HG02623 (cell line): ENCODE results near the gene TSHZ2.
A peak's percentile ranks its signal among the peaks of the same experiment; 100 is the strongest.

Experiments
- ATAC-seq: cut with Tn5 transposase; IDR thresholded peaks from one replicate; pipeline ENCODE4 v1.9.1; 2021; ENCODE audit warnings: moderate library complexity; ENCODE audit not compliant: unreplicated experiment

Gene TSHZ2

DNA sequence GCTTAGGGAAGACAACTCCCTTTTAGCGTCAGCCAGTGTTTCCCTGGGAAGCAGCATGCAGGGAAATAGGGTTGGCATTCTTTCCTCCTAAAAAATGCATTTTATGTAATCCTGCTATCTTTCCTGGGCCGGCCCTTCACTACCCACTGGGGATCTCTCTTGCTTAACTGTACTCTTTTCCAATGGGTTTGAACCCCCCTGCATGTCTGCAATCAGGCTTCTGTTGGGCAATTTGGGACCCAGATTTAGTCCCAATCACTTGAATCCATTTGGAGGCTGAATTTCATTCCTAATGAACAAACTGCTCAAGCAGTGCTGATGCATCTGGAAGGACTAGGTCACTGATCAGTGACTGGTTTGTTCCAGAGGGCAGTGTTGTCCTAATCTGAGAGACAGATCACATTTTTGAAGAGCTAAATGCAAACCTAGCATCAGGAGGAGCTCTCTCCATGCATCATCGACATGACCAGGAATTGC lies 152.0 kb downstream of the TSHZ2 start:
- no peak for ATAC-seq

DNA sequence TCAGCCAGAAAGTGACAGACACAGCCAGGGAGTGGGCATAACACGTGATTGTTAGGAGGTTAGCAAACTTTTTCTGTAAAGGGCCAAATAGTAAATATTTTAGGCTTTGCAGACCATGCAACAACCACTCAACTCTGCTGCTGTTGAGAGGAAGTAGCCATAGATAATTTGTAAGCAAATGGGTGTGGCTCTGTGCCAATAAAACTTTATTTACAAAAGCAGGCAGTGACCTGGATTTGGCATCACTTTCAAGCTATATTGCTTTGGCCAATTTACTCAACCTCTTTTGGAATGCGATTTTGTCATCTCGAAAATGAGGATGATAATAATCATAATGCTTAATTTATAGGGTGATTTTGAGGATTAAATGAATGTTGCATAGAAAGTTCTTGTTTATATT lies 152.6 kb downstream of the TSHZ2 start:
- ATAC-seq, result no peak

DNA sequence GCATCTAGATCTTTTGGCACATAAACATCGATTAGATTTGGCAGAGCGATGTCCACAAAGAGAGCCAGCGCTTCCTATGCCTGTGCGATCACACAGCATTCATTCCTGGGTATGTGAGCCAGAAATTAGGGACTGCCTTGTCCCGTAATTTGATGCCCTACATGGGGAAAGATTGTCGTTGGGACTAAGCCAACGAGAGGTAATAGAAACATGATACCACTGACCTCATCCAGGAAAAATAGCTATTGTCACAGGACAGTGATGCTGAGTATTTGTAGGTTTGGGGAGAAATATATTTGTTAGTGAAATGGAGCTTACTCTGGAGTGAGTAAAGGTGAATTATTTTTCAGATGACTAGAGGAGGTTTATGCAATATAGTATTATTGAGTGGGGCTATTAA lies 154.0 kb downstream of the TSHZ2 start:
- no peak for ATAC-seq

DNA sequence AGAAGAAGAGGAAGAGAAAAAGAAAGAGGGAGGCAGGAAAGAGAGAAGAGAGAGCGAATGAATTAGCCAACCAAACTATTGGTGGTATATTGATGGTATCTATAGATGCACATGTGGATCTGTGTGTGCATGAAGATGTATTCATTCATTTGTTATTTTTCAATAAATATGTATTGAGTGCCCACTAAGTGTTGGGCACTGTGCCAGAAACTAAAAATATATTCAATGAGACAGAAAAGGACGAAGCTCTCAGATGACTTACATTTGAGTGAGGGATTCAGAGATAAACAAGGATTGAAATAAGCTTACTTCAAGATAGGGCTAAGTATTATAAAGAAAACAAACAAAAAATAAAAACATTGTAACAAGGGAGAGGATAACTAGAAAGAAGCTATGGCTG lies 154.9 kb downstream of the TSHZ2 start:
- ATAC-seq, result no peak

DNA sequence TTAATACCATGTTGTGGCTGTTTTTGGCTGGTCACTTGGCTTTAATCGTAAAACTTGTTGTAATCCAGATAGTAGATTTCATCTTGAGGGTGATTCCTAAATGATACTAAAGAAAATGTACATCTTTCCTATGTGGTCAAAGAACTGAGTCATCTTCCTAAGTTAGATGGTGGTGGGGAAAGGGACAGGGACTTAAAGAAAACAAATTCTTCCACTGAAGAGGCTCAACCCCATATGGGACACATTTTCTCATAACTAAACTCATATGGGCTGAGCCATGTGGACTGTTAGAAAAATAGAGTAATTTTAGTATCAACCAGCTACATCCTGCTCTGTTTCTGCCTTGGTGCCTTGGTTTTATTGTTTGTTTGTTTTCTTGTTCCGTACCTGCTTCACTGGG lies 155.8 kb downstream of the TSHZ2 start:
- ATAC-seq, result no peak

DNA sequence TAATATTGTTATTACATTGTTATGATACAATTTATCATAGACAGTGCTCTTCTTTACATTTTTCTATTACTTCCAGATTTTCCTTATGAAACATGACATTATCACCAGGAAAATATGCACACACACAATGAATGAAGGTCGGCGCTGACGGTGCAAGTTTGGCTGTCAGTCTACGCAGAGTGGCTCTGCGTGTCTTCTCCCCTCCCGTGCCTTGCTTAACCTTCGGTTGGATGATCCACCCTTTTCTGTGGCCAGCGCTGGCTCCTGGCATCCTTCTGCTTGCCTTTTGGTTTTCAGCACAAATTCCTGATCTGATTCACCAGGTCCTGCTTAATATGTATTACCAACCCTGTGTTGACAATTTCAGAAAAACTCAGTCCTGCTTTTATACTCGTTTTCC lies 157.4 kb downstream of the TSHZ2 start:
- ATAC-seq, result no peak

DNA sequence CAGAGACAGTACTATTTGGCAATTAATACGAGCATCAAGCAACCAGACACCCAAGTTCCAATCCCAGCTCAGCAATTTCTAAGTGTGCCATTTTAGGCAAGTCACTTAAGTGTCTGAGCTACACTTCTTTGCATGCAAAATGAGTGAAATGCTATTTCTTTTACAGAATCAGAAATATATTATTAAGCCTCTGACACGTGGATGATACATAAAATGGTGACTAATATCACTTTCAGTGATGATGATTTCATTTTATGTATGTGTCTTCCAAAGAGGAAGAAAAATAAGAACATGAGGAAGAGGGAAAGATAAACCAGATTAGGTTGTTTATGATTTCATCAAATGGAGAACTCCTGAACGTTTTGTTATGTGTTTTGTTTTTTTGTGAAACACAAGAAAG lies 158.6 kb downstream of the TSHZ2 start:
- ATAC-seq, result no peak

DNA sequence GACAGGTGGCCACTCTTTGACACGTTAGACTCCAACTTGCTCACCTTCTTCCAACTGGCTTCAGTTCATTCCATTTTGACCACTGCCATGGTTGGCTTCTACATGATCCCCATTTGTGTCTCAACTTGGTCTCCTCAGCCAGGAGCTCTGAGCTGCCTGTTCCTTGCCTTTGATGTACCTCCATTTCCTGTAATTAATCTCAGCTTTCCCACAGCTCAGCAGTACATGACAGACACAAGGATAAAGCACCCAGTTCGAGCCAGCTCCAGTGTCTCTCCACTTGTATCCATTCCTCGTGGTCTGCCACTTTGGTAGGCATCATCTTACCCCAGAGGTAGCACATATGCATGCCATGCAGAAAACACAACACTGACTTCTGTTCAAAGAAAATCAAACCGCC lies 161.0 kb downstream of the TSHZ2 start:
- ATAC-seq, result no peak

DNA sequence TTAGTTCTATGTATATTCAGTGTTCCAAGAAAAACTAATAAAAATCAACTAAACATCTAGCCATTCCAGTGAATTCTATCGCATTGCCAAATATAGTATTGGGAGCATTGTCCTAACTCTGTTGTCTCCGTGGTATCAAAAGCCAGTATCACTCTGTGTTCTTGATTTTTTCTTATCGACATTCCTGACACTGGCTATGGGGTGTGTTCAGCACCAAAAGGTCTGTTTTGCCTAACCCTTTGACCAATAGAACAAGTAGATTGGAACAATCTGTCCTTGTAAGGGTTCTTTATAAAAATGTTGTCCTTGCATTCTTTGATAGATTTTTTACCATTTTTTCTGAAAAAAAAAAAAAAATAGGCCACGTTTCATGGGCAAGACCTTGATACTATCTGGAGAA lies 161.5 kb downstream of the TSHZ2 start:
- ATAC-seq, result no peak

DNA sequence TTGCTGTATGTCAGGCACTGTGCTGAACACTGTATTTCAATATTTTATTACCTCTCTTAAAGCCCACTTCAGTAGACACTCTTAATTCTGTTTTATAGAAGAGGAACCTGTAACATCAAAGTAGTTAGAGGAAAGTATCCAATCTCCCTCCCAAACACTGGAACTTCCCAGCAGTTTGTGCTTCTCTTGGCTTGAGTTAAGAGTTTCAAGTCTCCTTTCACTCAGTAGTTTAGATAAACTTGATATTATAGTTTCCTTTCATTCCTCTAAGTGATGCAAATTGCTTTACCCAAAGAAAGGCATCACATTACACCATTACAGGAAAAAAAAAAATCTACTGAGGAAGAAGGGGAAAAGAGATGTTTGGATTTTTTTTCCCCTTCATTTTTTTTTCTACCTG lies 164.3 kb downstream of the TSHZ2 start:
- no peak for ATAC-seq

DNA sequence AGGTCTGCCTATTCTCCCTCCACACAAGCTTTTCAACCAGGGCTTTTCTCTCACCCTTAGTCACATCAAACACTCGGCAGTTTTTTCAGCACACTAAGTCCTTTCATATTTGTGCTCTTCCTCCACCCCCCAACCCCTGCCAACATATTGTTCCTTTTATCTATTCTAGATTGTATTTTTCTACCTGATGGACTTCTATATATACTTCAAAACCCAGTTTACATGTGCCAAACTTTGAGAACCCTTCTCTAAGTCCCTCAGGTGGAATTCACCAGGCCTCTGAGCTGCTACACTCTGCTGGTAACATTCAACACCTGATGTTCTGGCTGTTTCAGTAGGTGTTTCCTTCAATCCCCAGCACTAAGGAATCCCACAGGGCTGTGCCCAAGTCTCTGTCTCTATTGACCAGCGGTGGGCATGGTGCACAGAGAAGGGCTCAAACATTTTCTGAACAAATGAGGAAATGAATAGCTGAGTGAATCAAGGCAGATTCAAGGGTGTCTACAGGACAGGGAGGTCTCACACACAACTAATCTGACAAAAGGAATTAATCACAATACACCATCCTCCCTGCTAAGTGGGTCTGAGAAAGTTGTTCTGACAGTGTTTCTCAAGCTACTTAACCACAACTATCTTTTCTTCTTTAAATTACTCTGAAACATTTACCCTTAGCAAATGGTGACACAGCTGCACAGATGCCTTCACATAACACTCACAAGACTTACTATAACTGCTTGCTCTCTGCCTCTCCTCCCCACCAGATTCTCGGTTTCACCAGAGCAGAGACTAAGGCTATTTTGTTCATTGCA lies 166.5 kb downstream of the TSHZ2 start:
- ATAC-seq, result peak; percentile 98

DNA sequence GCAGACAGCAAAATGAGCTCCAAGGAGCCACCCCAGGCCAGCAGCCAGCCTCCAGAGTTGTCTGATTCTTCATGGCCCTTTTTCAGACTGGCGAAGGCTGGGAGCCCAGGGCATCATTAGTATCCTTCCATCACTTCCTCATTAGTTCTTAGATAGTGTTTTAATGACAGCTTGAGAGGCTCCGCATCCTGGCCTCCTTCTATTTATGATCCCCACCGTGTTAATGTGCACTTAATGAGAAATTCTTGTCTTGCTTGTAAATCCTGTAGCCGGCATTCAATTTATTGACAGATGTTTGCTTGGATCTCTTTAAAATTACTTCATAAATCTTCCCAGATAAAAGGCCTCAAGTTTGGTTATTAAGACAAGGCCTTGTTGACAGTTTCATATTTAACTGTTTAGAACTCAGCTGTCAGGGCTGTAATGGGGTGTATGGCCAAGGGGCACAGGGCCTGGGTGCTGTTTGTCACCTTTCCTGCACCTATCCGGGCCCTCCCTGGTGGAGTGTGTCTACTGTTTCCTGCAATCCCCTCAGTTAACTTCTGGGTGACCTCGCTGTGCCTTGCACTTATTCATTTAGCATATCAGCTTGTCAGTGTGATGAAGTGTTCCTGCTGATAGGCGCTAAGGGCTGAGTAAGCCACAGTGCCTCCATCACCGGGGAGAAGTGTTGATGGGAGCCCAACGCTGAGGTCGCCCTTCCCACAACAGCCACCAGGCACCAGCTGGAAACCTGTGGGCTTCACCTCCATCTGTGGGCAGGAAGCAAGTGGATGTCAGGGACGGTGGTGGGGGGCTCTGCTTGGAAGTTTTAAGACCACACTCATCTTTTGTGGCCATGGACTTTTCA lies 169.3 kb downstream of the TSHZ2 start:
- no peak for ATAC-seq

DNA sequence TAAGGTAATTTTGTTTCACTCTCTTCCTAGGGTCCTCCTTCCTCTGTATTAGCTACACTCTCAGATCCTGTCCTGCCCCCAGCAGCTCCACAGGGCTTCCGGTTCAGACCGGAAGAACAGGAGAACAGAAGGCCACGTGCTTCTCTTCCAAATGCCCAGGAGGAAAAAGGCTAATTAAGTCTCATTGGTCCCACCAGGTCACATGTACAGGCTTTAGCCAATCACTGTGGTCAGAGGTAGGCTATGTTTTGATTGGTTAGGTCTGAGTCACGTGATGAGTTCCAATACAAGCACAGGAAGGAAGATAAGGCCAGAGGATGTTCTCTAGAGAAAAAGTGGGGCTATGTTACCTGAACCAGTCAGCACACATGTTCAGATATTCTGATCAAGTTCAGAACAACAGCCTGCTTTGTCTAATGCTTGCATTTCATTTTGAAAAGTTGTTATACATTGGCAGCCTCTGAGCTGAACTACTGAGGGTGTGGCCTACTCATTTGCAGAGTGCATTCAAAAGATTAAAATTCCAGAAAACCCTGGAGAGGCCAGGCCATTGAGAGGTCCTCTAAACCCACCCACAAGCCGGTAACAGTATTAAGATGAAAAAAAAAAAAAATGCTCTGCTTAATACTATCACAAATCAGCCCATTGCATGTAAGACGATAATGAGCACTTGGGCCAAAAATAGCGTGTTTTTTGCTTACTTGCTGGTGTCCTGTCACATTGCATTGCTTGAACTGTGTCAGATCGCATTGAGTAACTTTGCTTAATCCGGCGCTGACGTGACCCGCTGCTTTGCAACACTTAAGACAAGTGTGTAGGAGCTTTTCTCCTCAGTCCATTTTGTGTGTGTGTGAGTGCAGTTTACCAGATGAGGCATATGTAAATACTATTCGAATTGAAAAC lies 170.3 kb downstream of the TSHZ2 start:
- no peak for ATAC-seq

DNA sequence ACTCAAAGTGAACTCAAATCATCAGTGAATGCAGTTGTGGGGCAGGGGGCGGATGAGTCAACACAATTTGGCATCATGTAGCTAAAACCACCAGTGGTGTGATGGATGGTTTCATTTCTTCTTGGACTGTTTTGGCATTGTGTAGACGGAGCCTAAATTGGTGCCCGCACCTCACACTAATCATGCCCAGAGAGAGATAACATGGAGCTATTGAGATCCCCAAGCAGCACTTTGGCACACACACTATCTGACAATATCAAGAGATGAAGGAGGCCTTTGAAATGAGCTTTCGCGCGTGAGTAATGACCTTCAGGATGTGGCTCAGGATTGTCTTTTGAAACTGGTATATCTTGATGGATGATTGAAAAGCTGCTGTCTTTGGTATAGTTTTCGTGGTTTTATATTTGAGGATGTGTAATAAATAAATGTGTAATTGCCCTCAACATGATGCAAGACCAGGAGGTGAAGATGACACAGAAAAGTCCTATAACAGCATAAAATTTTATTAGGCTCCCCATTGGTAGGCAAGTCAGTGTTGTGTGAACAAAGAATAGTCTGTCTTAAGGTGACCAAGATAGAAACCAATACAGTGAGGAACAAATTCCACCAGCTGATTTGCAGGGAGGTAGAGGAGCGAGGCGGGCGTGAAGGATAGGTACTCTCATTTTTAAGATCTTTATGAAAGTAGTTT lies 174.2 kb downstream of the TSHZ2 start:
- ATAC-seq, result no peak

DNA sequence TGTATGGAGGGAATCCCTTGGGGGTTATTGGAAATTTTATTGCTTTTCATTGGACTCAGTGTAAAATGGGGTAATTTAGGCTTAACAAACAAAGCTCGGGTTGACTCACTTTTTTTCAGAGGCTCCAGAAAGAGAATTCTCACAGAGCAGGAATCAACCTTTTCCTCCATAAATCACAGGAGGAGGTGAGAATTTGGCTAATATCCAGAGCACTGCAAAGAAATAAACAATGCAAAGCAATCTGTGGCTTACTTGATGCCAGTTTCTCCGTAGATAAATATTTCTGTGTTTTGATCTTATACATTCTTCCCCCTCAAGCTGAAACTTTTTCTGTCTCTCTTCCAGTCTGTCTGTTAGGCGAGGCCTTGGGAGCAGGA lies 176.6 kb downstream of the TSHZ2 start:
- no peak for ATAC-seq

DNA sequence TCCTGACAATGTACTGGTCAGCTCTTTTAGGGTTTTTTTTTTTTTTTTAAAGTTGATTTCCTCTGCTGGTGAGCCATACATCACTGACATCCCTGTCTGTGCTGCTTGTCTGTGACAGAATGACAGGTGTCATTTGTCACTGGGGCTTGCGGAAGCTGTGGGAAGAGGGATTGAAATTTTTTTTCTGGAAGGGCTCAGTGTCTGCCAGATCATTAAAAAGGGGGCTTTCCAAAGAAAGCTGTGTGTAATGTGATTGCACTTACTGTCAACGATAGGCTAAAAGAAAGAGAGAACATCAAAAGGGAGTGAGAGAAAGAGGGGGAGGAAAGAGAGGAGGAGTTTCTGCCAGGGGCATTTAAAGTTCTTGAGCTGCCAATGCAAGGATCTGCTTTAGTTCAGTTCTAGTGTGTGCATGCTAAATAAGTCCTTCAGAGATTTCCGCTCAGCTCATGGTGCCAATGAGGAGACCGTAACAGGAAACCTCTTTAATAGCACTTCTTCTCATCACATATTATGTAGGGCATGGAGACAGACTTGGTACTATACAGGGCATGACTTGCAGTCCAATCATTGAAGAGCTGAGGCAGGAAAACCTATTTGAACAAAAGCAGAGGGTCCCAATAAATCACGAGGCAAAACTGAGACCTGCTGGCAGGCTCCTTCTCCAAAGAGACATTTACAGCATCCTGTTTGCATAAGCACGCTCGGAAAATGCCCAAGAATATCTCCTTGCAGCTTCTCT lies 177.2 kb downstream of the TSHZ2 start:
- no peak for ATAC-seq

DNA sequence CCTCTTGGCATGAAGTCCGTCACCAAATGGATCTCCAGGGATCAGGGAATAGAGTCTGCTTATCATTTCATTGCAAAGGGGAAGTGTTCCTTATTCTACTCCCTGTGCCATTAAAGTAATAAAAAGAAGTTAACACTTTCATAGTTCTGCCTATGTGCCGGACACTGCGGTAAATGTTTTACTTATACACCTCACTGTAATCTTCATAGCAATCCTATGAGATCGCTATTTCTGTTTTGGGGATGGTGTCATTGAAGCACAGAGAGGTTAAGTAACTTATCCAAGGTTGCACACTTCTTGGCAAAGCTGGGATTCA lies 177.7 kb downstream of the TSHZ2 start:
- no peak for ATAC-seq

DNA sequence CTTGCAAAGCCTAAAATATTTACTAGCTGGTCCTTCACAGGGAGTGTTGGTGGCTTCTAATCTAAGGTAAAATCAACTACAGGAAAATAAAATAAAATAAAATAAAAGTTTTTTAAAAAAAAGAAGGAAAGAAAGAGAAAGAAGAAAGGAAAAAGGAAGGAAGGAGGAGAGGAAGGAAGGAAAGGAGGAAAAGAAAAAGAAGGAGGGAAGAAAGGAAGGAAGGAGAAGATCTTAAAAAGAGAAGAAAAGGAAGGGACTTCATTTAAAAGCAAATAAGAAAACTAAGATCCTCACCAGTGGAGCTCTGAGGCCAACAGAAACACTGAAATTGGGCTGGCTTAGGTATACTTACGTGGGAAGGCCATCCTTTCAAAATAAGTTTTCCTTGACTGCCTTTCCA lies 178.4 kb downstream of the TSHZ2 start:
- no peak for ATAC-seq

DNA sequence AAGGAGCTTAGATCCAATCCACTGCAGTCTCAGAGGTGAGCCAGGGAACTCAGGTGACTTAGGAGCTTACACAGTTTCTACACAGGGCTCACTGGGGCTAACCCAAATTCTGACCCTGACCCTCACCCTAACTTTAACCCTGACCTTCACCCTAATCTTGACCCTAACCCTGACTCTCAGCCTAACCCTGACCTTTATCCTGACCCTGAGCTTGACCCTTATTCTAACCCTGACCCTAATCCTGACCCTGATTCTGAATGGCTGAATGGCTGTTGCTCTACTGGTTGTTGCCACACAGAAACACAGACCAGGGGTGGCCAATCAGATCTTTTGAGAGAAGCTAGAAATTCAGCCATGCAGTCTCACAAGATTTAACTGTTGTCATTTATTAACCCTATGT lies 180.1 kb downstream of the TSHZ2 start:
- ATAC-seq, result no peak

DNA sequence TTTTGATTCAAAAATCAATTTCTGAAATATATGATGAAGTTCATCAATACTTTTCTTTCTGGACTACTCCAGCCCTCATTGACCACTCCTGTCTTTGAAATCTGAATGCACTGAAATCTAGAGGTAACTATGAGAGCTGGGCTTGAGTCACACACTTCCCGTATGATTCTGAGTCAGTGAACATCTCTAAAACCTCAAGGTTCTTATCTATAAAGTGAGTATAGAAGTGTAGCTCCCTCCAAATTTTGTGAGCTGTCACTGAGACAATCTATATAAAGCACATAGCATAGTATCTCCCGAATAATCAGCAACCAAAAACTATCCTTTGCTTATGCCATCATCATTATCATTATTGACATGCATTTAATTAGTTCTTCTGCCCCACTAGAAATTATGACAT lies 182.4 kb downstream of the TSHZ2 start:
- ATAC-seq, result no peak
